Large intestine (tissue), 3 donors: ENCODE measurements around the gene EPHB2. TPM values are rescaled to one million over a fixed set of nuclear protein-coding genes. Genes with fewer than 3 reads are reported as not detected.

ENCODE experiments used
- DNase-seq, 2 donors: peaks; one replicate each; pipeline versions ENCODE4 v3.0.0 to v3.0.0-alpha.2; 2013
- H3K27ac ChIP-seq: one replicate; pipeline ENCODE4 v1.5.1; 2013; ENCODE audit warnings: low read length
- H3K27me3 ChIP-seq: 2 replicates; pipeline ENCODE4 v1.6.1; 2013; ENCODE audit warnings: low read length; ENCODE audit not compliant: control insufficient read depth, insufficient read depth
- H3K36me3 ChIP-seq: 2 replicates; pipeline ENCODE4 v1.6.1; 2013; ENCODE audit warnings: low read length; ENCODE audit not compliant: control insufficient read depth, insufficient read depth
- H3K4me1 ChIP-seq: one replicate; pipeline ENCODE4 v1.6.1; 2013; ENCODE audit warnings: low read length; ENCODE audit not compliant: control insufficient read depth, insufficient read depth
- H3K4me3 ChIP-seq: one replicate; pipeline ENCODE4 v1.5.1; 2013; ENCODE audit warnings: low read length
- H3K9me3 ChIP-seq: one replicate; pipeline ENCODE4 v1.6.1; 2013; ENCODE audit warnings: mild to moderate bottlenecking, low read depth, low read length, moderate library complexity; ENCODE audit not compliant: control insufficient read depth
- WGBS: methylation state at CpG from one replicate; pipeline ENCODE4 v1.1.5; 2013; ENCODE audit warnings: low lambda C conversion rate; ENCODE audit not compliant: insufficient coverage; 5-methylcytosine and 5-hydroxymethylcytosine counted together
- polyA plus RNA-seq: library from polyadenylated mRNA; unstranded; fragments of 120-200 nt; gene quantifications from one replicate; pipeline ENCODE4 v1.2.1, GENCODE V29; 2013

Gene EPHB2
- polyA plus RNA-seq, 1 donor = 37.6 TPM

GRCh38 chr1:22908880-22909426 is 198.3 kb downstream of the EPHB2 start:
- Histone ChIP-seq H3K27ac (no peak overlapping the region), H3K36me3 (peaks cover 66% of the 10 kb centered on the region), H3K27me3 (no peaks in the 10 kb centered on the region), H3K4me1 (no peaks in the 10 kb centered on the region), H3K4me3 (no peak overlapping the region), H3K9me3 (no peaks in the 10 kb centered on the region)
- WGBS = no CpG with 5 or more reads among the region's 11 CpGs
- no peak for DNase-seq

DNA sequence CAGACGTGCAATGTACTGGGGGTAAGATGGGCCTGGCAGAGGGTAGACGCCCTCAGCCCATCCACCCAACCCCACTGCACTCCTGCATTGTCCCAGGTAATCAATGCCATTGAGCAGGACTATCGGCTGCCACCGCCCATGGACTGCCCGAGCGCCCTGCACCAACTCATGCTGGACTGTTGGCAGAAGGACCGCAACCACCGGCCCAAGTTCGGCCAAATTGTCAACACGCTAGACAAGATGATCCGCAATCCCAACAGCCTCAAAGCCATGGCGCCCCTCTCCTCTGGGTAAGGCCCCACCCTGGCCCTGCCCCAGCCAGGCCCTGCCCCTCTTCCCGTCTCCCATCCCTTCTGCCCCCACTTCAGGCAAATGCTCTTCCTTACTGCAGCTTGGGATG is 199.6 kb downstream of the EPHB2 start:
- Histone ChIP-seq H3K4me1 (peaks cover 2% of the 10 kb centered on the region), H3K27ac (no peak overlapping the region), H3K4me3 (no peak overlapping the region), H3K36me3 (peaks cover 68% of the 10 kb centered on the region), H3K9me3 (no peaks in the 10 kb centered on the region), H3K27me3 (no peaks in the 10 kb centered on the region)
- WGBS = no CpG with 5 or more reads among the region's 13 CpGs
- no peak for DNase-seq

DNA sequence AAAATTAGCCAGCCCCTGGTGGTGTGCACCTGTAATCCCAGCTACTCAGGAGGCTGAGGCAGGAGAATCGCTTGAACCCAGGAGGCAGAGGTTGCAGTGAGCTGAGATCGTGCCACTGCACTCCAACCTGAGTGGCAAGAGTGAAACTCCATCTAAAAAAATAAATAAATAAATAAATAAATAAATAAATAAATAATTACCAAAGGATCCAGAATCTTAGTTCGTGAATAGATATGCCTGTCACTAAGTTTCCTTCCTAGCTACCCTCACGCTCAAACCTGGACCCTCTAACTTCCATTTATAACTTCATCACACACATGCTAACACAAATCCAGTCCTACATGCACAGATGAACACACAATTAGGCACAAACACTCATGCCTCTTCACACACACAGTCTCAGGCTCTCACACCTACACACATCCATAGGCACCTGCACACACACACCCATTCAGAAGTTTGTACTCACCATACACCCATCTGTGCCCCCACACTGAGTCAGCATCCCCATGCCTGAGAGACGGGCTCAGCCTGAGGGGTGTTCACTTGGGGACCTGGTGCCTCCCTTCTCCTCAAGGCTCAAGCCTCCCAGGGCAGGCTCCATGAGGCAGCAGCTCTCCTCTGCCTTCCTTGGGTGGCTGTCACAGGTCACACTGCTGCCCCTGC is 200.5 kb downstream of the EPHB2 start:
- WGBS = 100% methylated on average over 1 of the region's 5 CpGs
- H3K36me3 ChIP-seq = peaks cover 61% of the 10 kb centered on the region
- DNase-seq = no peak

GRCh38 chr1:22912311-22912710 is 201.7 kb downstream of the EPHB2 start:
- H3K9me3 ChIP-seq = no peaks in the 10 kb centered on the region
- WGBS = no CpG with 5 or more reads among the region's 16 CpGs
- H3K4me3 ChIP-seq = no peak overlapping the region
- no peak for DNase-seq
- H3K4me1 ChIP-seq = peaks cover 2% of the 10 kb centered on the region
- peaks cover 49% of the 10 kb centered on the region for H3K36me3 ChIP-seq
- no peak overlapping the region for H3K27ac ChIP-seq
- no peaks in the 10 kb centered on the region for H3K27me3 ChIP-seq

More for the DNA sequence above, 200.5 kb downstream of the EPHB2 start:
- Histone ChIP-seq H3K27ac (no peak overlapping the region), H3K4me3 (no peak overlapping the region), H3K9me3 (no peaks in the 10 kb centered on the region), H3K27me3 (no peaks in the 10 kb centered on the region), H3K4me1 (peaks cover 2% of the 10 kb centered on the region)

- no peaks in the 10 kb centered on the region for H3K27me3 ChIP-seq
- H3K36me3 ChIP-seq = peaks cover 36% of the 10 kb centered on the region
- no peak overlapping the region for H3K27ac ChIP-seq
- no peak overlapping the region for H3K4me3 ChIP-seq
- WGBS = 94% methylated on average over 5 of the region's 24 CpGs
- no peak for DNase-seq
- no peaks in the 10 kb centered on the region for H3K9me3 ChIP-seq
- H3K4me1 ChIP-seq = peaks cover 2% of the 10 kb centered on the region
These were observed 202.9 kb downstream of the EPHB2 start for GRCh38 chr1:22913421-22914141.

- H3K27ac ChIP-seq = no peak overlapping the region
- H3K36me3 ChIP-seq = peaks cover 30% of the 10 kb centered on the region
These were observed 203.5 kb downstream of the EPHB2 start for GRCh38 chr1:22914156-22914555.

DNA sequence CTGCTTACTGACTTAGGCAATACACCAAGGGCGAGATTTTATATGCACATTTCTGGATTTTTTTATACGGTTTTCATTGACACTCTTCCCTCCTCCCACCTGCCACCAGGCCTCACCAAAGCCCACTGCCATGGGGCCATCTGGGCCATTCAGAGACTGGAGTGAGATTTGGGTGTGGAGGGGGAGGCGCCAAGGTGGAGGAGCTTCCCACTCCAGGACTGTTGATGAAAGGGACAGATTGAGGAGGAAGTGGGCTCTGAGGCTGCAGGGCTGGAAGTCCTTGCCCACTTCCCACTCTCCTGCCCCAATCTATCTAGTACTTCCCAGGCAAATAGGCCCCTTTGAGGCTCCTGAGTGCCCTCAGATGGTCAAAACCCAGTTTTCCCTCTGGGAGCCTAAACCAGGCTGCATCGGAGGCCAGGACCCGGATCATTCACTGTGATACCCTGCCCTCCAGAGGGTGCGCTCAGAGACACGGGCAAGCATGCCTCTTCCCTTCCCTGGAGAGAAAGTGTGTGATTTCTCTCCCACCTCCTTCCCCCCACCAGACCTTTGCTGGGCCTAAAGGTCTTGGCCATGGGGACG is 204.1 kb downstream of the EPHB2 start:
- Histone ChIP-seq H3K9me3 (no peaks in the 10 kb centered on the region), H3K4me3 (no peak overlapping the region), H3K27me3 (no peaks in the 10 kb centered on the region), H3K4me1 (peaks cover 2% of the 10 kb centered on the region), H3K36me3 (peaks cover 25% of the 10 kb centered on the region), H3K27ac (no peak overlapping the region)
- WGBS = no CpG with 5 or more reads among the region's 8 CpGs
- DNase-seq = no peak

More at GRCh38 chr1:22914156-22914555, 203.5 kb downstream of the EPHB2 start:
- no peak for DNase-seq
- H3K4me1 ChIP-seq = peaks cover 2% of the 10 kb centered on the region
- H3K27me3 ChIP-seq = no peaks in the 10 kb centered on the region
- no CpG with 5 or more reads among the region's 10 CpGs for WGBS
- no peak overlapping the region for H3K4me3 ChIP-seq
- no peaks in the 10 kb centered on the region for H3K9me3 ChIP-seq

- DNase-seq = peak; percentile 40 to 70
- no CpG with 5 or more reads among the region's 7 CpGs for WGBS
- Histone ChIP-seq H3K27ac (no peak overlapping the region), H3K4me1 (peaks cover 2% of the 10 kb centered on the region), H3K4me3 (no peak overlapping the region), H3K9me3 (no peaks in the 10 kb centered on the region), H3K27me3 (no peaks in the 10 kb centered on the region), H3K36me3 (peaks cover 20% of the 10 kb centered on the region)
These were observed 204.6 kb downstream of the EPHB2 start for GRCh38 chr1:22915231-22915630.

- Histone ChIP-seq H3K27me3 (no peaks in the 10 kb centered on the region), H3K9me3 (no peaks in the 10 kb centered on the region), H3K27ac (no peak overlapping the region), H3K4me1 (peaks cover 2% of the 10 kb centered on the region), H3K4me3 (no peak overlapping the region), H3K36me3 (peaks cover 20% of the 10 kb centered on the region)
- DNase-seq = no peak
- no CpG with 5 or more reads among the region's 15 CpGs for whole genome bisulfite sequencing
These were observed 205.3 kb downstream of the EPHB2 start for GRCh38 chr1:22915816-22916470.

- DNase-seq = peak; percentile 15 to 37
- Histone ChIP-seq H3K4me3 (no peak overlapping the region), H3K27ac (no peak overlapping the region), H3K36me3 (peaks cover 16% of the 10 kb centered on the region), H3K9me3 (no peaks in the 10 kb centered on the region), H3K4me1 (peaks cover 2% of the 10 kb centered on the region), H3K27me3 (no peaks in the 10 kb centered on the region)
- no CpG with 5 or more reads among the region's 12 CpGs for WGBS
These were observed 205.8 kb downstream of the EPHB2 start for GRCh38 chr1:22916471-22916820.
